AG09319 (cell line): Measurements from ENCODE around the gene CUX1.
A peak's percentile ranks its signal among the peaks of the same experiment; 100 is the strongest.

ENCODE experiments used
- DNase-seq: peaks from one replicate; pipeline ENCODE4 v3.0.0-alpha.2; 2010; ENCODE audit warnings: low read depth; ENCODE audit errors: extremely low read depth
- CTCF ChIP-seq: IDR thresholded peaks from 2 replicates; pipeline ENCODE4 v1.5.1; 2011; ENCODE audit warnings: low read depth, mild to moderate bottlenecking, inconsistent platforms, low read length, moderate library complexity

Gene CUX1

GRCh38 chr7:102236592-102237287 lies 419.3 kb downstream of the CUX1 start:
- peak; percentile 71 for TF ChIP-seq CTCF
- no peak for DNase-seq

GRCh38 chr7:102239206-102239820 lies 421.9 kb downstream of the CUX1 start:
- no peak for TF ChIP-seq CTCF

GRCh38 chr7:102241431-102241830 lies 424.0 kb downstream of the CUX1 start:
- DNase-seq = no peak
- TF ChIP-seq CTCF = no peak

More at GRCh38 chr7:102239206-102239820, 421.9 kb downstream of the CUX1 start:
- DNase-seq = no peak

GRCh38 chr7:102244601-102245000 lies 427.2 kb downstream of the CUX1 start:
- TF ChIP-seq CTCF = no peak
- DNase-seq = no peak

GRCh38 chr7:102248081-102248455 lies 430.6 kb downstream of the CUX1 start:
- TF ChIP-seq CTCF = no peak
- DNase-seq = no peak

GRCh38 chr7:102248456-102249395 lies 431.3 kb downstream of the CUX1 start:
- TF ChIP-seq CTCF = no peak
- no peak for DNase-seq
